ENCODE data around the gene IPPK.

- TF ChIP-seq CTCF (IDR thresholded peaks at IDR 0.05; ENCODE audit: low read length) (no peak), EZH2 (IDR thresholded peaks at IDR 0.05; ENCODE audit: borderline replicate concordance, low read length) (no peak)
Observed at GRCh38 chr9:92614763-92615461, 55.0 kb downstream of the IPPK start.
